Measurements from ENCODE around the gene NRAP. TPM values are rescaled to one million over a fixed set of nuclear protein-coding genes. Genes with fewer than 3 reads are reported as not detected.

NRAP gene
- total and polyA plus RNA-seq, 2 of the 4 experiments (the other 2 are of a cell fraction), result not detected

DNA sequence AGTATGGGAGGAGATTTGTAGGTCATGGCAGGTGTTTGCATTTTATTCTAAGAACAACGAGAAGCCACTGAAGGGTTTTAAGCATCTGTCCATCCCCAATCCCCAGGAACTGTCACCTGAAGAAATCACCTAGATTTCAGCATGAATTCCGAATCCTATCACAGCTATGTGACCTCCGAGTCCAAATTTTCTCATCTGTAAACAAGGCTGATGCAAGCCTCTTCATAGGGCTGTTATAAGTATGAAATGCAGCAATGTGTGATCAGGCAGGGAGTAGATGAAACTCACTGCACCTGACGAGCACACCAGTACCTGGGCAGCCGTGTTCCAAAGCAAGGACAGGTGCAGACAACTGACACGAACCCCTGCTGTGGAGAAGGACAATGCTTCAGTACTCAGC is 97.0 kb downstream of the NRAP start:
- Histone ChIP-seq H2BK20ac (ENCODE audit: low read depth, low read length) (no peak overlapping the region), H4K91ac (ENCODE audit: insufficient read depth, low read depth, low read length) (no peak overlapping the region), H3K27me3 (ENCODE audit: control insufficient read depth, insufficient read depth, low read length) (no peaks in the 10 kb centered on the region), H3K18ac (ENCODE audit: low read depth, low read length) (no peak overlapping the region), H3K9me1 (ENCODE audit: insufficient read depth, low read length) (no peaks in the 10 kb centered on the region), H3K27ac (ENCODE audit: insufficient read depth, low read length) (no peak overlapping the region), H2BK15ac (ENCODE audit: low read depth, low read length) (no peak overlapping the region), H3K9me3 (ENCODE audit: control insufficient read depth, insufficient read depth, low read length) (no peaks in the 10 kb centered on the region), H4K8ac (ENCODE audit: low read depth in 2 of 2, low read length in 2 of 2) (no peak overlapping the region), H3K79me1 (ENCODE audit: low read depth in 1 of 2, low read length in 2 of 2) (no peaks in the 10 kb centered on the region), H3K4me1 (ENCODE audit: control insufficient read depth, insufficient read depth, low read length) (no peaks in the 10 kb centered on the region), H4K5ac (ENCODE audit: low read depth, low read length) (no peak overlapping the region), H3K36me3 (ENCODE audit: control insufficient read depth, insufficient read depth, low read length) (no peaks in the 10 kb centered on the region), H2BK5ac (ENCODE audit: low read depth, low read length, poor library complexity, severe bottlenecking) (no peak overlapping the region), H3K4me3 (ENCODE audit: insufficient read depth, low read depth, low read length) (no peak overlapping the region), H3K9ac (ENCODE audit: low read depth, low read length) (no peak overlapping the region), H3K56ac (ENCODE audit: extremely low read depth, insufficient read depth, low read length) (no peak overlapping the region), H2AK5ac (ENCODE audit: low read depth, low read length) (no peak overlapping the region), H2BK120ac (ENCODE audit: low read depth, low read length) (no peak overlapping the region), H3K23ac (ENCODE audit: low read depth, low read length) (no peak overlapping the region), H3K4me2 (ENCODE audit: low read depth, low read length) (no peak overlapping the region), H2AFZ (replicated peaks; ENCODE audit: low read length, poor library complexity) (no peak overlapping the region), H4K20me1 (ENCODE audit: insufficient read depth, low read length) (no peaks in the 10 kb centered on the region), H2AK9ac (replicated peaks; ENCODE audit: low read depth, low read length, poor library complexity) (no peak overlapping the region), H3K4ac (ENCODE audit: low read depth, low read length) (no peak overlapping the region), H3K14ac (replicated peaks; ENCODE audit: low read depth, low read length) (no peak overlapping the region)
- POLR2A ChIA-PET (ENCODE audit: unreplicated experiment), result no interaction called here
- CTCF ChIA-PET, result no interaction called here
- ATAC-seq (ENCODE audit: low read depth) (no peak), DNase-seq (no peak)
- TF ChIP-seq RFX5 (IDR thresholded peaks at IDR 0.05; ENCODE audit: low read depth, low read length) (no peak), MAFK (IDR thresholded peaks at IDR 0.05; ENCODE audit: low read depth, low read length) (no peak), ELK1 (IDR thresholded peaks at IDR 0.05; ENCODE audit: borderline replicate concordance, low read depth, low read length) (no peak), CEBPB (IDR thresholded peaks at IDR 0.05; ENCODE audit: low read depth, low read length) (no peak), NFE2L2 (IDR thresholded peaks at IDR 0.05; ENCODE audit: low read depth, low read length) (no peak), POLR2A (IDR thresholded peaks at IDR 0.05; ENCODE audit: low read depth, low read length) (no peak), CTCF (conservative IDR thresholded peaks at IDR 0.05; ENCODE audit: low read depth, low read length) (no peak), BHLHE40 (IDR thresholded peaks at IDR 0.05; ENCODE audit: low read depth, low read length) (no peak), FOS (IDR thresholded peaks at IDR 0.05; ENCODE audit: low read depth, low read length) (no peak)
- TF ChIP-seq, protein P1, sequence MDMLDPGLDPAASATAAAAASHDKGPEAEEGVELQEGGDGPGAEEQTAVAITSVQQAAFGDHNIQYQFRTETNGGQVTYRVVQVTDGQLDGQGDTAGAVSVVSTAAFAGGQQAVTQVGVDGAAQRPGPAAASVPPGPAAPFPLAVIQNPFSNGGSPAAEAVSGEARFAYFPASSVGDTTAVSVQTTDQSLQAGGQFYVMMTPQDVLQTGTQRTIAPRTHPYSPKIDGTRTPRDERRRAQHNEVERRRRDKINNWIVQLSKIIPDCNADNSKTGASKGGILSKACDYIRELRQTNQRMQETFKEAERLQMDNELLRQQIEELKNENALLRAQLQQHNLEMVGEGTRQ (IDR thresholded peaks at IDR 0.05; ENCODE audit: low read depth, low read length), result no peak
- BruUV-seq (replicated peaks), result no TSS peak
- in situ Hi-C loops (cut with MboI; ENCODE audit: low sequenced_read_pairs) (no loop called here), intact Hi-C loops (cut with micrococcal nuclease) (no loop called here), dilution Hi-C loops (cut with HindIII; ENCODE audit: low sequenced_read_pairs, unreplicated experiment) (no loop called here)
- WGBS, 2 experiments (ENCODE audit: extremely low coverage in 2 of 2, insufficient read length in 1 of 2), result no CpG with 5 or more reads among the region's 6 CpGs
